VCaP (cell line): ENCODE data around the gene CCDC88C.

Source experiments
- H3K27ac ChIP-seq: fragments of 450-650 bp; 2 replicates; pipeline ENCODE4 v1.5.1; 2017
- TF ChIP-seq, protein P1 (sequence below): fragments of 450-650 bp; conservative IDR thresholded peaks from 2 replicates; pipeline ENCODE4 v1.5.1; 2017; ENCODE audit warnings: mild to moderate bottlenecking, moderate library complexity

The CCDC88C gene

GRCh38 chr14:91424813-91425530 is 7.4 kb upstream of the CCDC88C start:
- H3K27ac ChIP-seq = no peak overlapping the region
- TF ChIP-seq, protein P1, sequence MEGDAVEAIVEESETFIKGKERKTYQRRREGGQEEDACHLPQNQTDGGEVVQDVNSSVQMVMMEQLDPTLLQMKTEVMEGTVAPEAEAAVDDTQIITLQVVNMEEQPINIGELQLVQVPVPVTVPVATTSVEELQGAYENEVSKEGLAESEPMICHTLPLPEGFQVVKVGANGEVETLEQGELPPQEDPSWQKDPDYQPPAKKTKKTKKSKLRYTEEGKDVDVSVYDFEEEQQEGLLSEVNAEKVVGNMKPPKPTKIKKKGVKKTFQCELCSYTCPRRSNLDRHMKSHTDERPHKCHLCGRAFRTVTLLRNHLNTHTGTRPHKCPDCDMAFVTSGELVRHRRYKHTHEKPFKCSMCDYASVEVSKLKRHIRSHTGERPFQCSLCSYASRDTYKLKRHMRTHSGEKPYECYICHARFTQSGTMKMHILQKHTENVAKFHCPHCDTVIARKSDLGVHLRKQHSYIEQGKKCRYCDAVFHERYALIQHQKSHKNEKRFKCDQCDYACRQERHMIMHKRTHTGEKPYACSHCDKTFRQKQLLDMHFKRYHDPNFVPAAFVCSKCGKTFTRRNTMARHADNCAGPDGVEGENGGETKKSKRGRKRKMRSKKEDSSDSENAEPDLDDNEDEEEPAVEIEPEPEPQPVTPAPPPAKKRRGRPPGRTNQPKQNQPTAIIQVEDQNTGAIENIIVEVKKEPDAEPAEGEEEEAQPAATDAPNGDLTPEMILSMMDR = no peak

DNA sequence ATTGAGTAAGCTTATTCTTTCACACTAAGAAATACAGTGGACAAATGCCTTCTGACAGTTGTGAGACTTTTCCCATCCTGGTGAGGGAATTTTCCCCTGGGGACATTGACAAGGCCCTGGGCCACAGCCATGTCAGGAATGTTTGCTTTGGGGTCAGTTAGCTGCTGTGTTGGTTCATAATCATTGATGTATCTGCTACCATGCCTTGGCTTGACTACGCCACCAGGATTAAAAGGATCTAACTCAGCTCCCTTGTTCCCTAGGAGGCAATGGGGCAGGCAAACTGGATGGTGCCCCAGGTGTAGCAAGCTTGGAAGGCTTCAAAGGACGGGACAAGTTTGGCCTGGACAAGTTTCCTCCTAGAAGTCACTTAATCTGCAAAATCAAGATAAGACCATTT is 3.1 kb upstream of the CCDC88C start:
- TF ChIP-seq, protein P1 = no peak
- no peak overlapping the region for H3K27ac ChIP-seq

- H3K27ac ChIP-seq = no peak overlapping the region
- TF ChIP-seq, protein P1 = no peak
These were observed 1.8 kb upstream of the CCDC88C start for GRCh38 chr14:91419451-91419850.

GRCh38 chr14:91419044-91419397 is 1.4 kb upstream of the CCDC88C start:
- H3K27ac ChIP-seq = no peak overlapping the region

GRCh38 chr14:91418387-91419043 is 895 bp upstream of the CCDC88C start:
- TF ChIP-seq, protein P1 = peak; percentile 94
- peak overlapping the region; percentile 76 for H3K27ac ChIP-seq

More at GRCh38 chr14:91419044-91419397, 1.4 kb upstream of the CCDC88C start:
- TF ChIP-seq, protein P1 = peak; percentile 51

GRCh38 chr14:91417983-91418386 is 365 bp upstream of the CCDC88C start:
- TF ChIP-seq, protein P1 = no peak
- peak overlapping the region; percentile 76 for H3K27ac ChIP-seq

DNA sequence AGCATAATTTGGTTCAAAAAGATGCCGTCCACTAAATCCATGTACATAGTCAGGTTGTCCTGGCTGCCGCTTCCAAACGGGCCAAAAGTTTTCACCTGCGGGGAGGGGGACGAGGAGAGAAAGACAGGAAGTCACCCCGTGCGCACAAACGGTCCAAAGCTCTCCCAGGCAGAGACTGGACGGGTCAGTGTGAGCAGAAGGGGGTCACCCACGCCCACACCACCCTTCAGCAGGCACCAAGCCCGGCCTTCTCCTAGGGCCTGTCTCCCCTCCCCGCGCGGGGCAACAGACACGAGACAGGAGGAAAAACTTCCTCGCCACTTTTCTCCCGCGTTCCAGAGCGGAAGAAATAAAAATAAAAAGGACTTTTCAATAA is 888 bp downstream of the CCDC88C start:
- peak overlapping the region; percentile 76 for H3K27ac ChIP-seq
- TF ChIP-seq, protein P1 = no peak
